PFSK-1 (cell line): ENCODE measurements around the gene ARHGEF10L.

Experiments used
- POLR2AphosphoS5 ChIP-seq: IDR thresholded peaks from 2 replicates; pipeline ENCODE4 v1.6.1; 2012; ENCODE audit warnings: low read depth, mild to moderate bottlenecking, control low read depth, low read length, moderate library complexity
- TF ChIP-seq, protein P1 (sequence below), 2 experiments: IDR thresholded peaks; 2 replicates each; pipeline versions ENCODE4 v1.6.1 to v1.8.0; 2011 to 2012; ENCODE audit warnings: low read depth in 2 of 2, low read length in 2 of 2, control low read depth in 1 of 2, inconsistent platforms in 1 of 2, mild to moderate bottlenecking in 1 of 2, moderate library complexity in 1 of 2; ENCODE audit not compliant: insufficient read depth in 1 of 2

DNA sequence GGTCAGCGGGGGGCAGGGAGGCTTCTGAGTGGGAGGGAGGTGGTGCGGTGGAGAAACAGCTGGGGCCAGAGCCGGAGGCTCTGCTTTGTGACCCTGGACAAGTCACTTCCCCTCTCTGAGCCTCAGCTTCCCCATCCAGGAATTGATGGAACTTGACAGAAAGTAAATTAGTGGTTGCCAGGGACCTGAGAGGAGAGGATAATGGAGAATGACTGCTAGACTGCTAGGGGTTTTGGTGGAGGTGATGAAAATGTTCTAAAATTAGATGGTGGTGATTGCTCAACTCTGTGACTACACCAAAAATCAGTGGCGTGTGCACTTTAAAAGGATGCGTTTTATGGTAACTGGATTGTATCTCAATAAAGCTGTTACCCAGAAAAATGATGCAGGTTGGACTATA lies 100.9 kb downstream of the ARHGEF10L start:
- no peak for TF ChIP-seq POLR2AphosphoS5
- TF ChIP-seq, protein P1, sequence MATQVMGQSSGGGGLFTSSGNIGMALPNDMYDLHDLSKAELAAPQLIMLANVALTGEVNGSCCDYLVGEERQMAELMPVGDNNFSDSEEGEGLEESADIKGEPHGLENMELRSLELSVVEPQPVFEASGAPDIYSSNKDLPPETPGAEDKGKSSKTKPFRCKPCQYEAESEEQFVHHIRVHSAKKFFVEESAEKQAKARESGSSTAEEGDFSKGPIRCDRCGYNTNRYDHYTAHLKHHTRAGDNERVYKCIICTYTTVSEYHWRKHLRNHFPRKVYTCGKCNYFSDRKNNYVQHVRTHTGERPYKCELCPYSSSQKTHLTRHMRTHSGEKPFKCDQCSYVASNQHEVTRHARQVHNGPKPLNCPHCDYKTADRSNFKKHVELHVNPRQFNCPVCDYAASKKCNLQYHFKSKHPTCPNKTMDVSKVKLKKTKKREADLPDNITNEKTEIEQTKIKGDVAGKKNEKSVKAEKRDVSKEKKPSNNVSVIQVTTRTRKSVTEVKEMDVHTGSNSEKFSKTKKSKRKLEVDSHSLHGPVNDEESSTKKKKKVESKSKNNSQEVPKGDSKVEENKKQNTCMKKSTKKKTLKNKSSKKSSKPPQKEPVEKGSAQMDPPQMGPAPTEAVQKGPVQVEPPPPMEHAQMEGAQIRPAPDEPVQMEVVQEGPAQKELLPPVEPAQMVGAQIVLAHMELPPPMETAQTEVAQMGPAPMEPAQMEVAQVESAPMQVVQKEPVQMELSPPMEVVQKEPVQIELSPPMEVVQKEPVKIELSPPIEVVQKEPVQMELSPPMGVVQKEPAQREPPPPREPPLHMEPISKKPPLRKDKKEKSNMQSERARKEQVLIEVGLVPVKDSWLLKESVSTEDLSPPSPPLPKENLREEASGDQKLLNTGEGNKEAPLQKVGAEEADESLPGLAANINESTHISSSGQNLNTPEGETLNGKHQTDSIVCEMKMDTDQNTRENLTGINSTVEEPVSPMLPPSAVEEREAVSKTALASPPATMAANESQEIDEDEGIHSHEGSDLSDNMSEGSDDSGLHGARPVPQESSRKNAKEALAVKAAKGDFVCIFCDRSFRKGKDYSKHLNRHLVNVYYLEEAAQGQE (IDR thresholded peaks at IDR 0.05; ENCODE audit: insufficient read depth in 1 of 2, low read depth in 2 of 2, low read length in 2 of 2) = no peak
